ENCODE results near the gene HLA-DOA.

DNA sequence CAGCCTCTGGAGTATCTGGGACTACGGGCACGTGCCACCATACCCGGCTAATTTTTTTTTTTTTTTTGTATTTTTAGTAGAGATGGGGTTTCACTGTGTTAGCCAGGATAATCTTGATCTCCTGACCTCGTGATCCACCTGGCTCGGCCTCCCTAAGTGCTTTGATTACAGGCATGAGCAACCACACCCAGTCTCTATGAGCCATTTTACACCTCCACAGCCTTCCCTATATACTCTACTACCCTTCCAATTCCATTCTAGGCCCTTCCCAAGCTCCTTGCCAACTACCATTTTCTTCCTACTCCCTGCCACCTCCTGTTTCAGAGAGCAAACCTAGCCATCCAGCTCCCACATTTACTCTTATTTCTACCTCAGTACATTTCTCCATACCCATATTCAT is 48.8 kb downstream of the HLA-DOA start:
- TF ChIP-seq ZNF24 (IDR thresholded peaks at IDR 0.05) (no peak), CREB1 (IDR thresholded peaks at IDR 0.05; ENCODE audit: low read depth) (no peak), YY1 (IDR thresholded peaks at IDR 0.05; ENCODE audit: low read depth, low read length) (no peak), GATAD2B (conservative IDR thresholded peaks at IDR 0.05; ENCODE audit: low read depth) (no peak), GABPA (IDR thresholded peaks at IDR 0.05; ENCODE audit: low read depth) (no peak), SRF (IDR thresholded peaks at IDR 0.05; ENCODE audit: low read depth in 2 of 2, low read length in 2 of 2) (no peak), EP300 (IDR thresholded peaks at IDR 0.05; ENCODE audit: borderline replicate concordance in 1 of 2, control insufficient read depth in 1 of 2, low read depth in 2 of 2, low read length in 2 of 2) (no peak)
- TF ChIP-seq, protein P1, sequence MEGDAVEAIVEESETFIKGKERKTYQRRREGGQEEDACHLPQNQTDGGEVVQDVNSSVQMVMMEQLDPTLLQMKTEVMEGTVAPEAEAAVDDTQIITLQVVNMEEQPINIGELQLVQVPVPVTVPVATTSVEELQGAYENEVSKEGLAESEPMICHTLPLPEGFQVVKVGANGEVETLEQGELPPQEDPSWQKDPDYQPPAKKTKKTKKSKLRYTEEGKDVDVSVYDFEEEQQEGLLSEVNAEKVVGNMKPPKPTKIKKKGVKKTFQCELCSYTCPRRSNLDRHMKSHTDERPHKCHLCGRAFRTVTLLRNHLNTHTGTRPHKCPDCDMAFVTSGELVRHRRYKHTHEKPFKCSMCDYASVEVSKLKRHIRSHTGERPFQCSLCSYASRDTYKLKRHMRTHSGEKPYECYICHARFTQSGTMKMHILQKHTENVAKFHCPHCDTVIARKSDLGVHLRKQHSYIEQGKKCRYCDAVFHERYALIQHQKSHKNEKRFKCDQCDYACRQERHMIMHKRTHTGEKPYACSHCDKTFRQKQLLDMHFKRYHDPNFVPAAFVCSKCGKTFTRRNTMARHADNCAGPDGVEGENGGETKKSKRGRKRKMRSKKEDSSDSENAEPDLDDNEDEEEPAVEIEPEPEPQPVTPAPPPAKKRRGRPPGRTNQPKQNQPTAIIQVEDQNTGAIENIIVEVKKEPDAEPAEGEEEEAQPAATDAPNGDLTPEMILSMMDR (IDR thresholded peaks at IDR 0.05 in 2 of 3, conservative IDR thresholded peaks at IDR 0.05 in 1 of 3; ENCODE audit: control insufficient read depth in 2 of 3, extremely low read depth in 1 of 3, insufficient read depth in 1 of 3, low read depth in 3 of 3, low read length in 3 of 3): no peak
- TF ChIP-seq, protein P2, sequence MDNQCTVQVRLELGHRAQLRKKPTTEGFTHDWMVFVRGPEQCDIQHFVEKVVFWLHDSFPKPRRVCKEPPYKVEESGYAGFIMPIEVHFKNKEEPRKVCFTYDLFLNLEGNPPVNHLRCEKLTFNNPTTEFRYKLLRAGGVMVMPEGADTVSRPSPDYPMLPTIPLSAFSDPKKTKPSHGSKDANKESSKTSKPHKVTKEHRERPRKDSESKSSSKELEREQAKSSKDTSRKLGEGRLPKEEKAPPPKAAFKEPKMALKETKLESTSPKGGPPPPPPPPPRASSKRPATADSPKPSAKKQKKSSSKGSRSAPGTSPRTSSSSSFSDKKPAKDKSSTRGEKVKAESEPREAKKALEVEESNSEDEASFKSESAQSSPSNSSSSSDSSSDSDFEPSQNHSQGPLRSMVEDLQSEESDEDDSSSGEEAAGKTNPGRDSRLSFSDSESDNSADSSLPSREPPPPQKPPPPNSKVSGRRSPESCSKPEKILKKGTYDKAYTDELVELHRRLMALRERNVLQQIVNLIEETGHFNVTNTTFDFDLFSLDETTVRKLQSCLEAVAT (IDR thresholded peaks at IDR 0.05): no peak
